SK-N-SH (cell line): ENCODE results near the gene RPP30. TPM values are rescaled to one million over a fixed set of nuclear protein-coding genes. Genes with fewer than 3 reads are reported as not detected.
A peak's percentile ranks its signal among the peaks of the same experiment; 100 is the strongest.

Experiments used
- CTCF ChIA-PET: fragments of 300-600, 350-600 bp; formaldehyde crosslinking; extraction: SDS; loops from one replicate; lab custom pipeline; 2021; lab: Yijun Ruan, JAX
- POLR2A ChIA-PET: fragments of 350-600 bp; sonication (Branson Sonifier 250); formaldehyde crosslinking; extraction: SDS; loops from one replicate; lab custom pipeline; 2020; ENCODE audit warnings: antibody characterized with exemption, inconsistent platforms; lab: Yijun Ruan, JAX
- DNase-seq: peaks from one replicate; pipeline ENCODE4 v3.0.0; 2012
- H2AFZ ChIP-seq: fragments of 200-600 bp; sonication (generic); 2 replicates; pipeline ENCODE4 v1.8.1; 2016; ENCODE audit warnings: antibody characterized with exemption, mild to moderate bottlenecking, low read depth
- H3F3A ChIP-seq: fragments of 200-600 bp; sonication (generic); replicated peaks from 2 replicates; pipeline ENCODE3; 2016; ENCODE audit warnings: antibody characterized with exemption, mild to moderate bottlenecking; ENCODE audit not compliant: insufficient read depth
- H3K27ac ChIP-seq, 2 experiments: fragments of 200-500 bp in 1 of 2; fragments of 200-600 bp in 1 of 2; sonication (Bioruptor generic) in 1 of 2; sonication (generic), shearing (Covaris generic) in 1 of 2; 2 replicates each; pipeline versions ENCODE4 v1.5.1 to v1.6.1; 2014 to 2016; ENCODE audit warnings: low read depth in 2 of 2, inconsistent platforms in 1 of 2, low read length in 1 of 2, mild to moderate bottlenecking in 1 of 2, mixed read lengths in 1 of 2
- H3K27me3 ChIP-seq: fragments of 200-600 bp; sonication (generic), shearing (Covaris generic); 2 replicates; pipeline ENCODE4 v1.6.1; 2016; ENCODE audit warnings: mixed run types; ENCODE audit not compliant: insufficient read depth
- H3K36me3 ChIP-seq, 2 experiments: fragments of 200-500 bp in 1 of 2; fragments of 200-600 bp in 1 of 2; sonication (Bioruptor generic) in 1 of 2; sonication (generic) in 1 of 2; replicated peaks in 1 of 2; 2 replicates each; pipeline versions ENCODE3 to v1.5.1; 2014 to 2016; ENCODE audit warnings: low read length in 1 of 2, mild to moderate bottlenecking in 1 of 2; ENCODE audit not compliant: insufficient read depth in 2 of 2, control insufficient read depth in 1 of 2
- H3K4me1 ChIP-seq, 2 experiments: fragments of 200-500 bp in 1 of 2; fragments of 200-600 bp in 1 of 2; sonication (Bioruptor generic) in 1 of 2; sonication (generic), shearing (Covaris generic) in 1 of 2; 2 replicates each; pipeline versions ENCODE4 v1.5.1 to v1.6.1; 2014 to 2016; ENCODE audit warnings: low read depth in 1 of 2, low read length in 1 of 2, mixed run types in 1 of 2; ENCODE audit not compliant: insufficient read depth in 2 of 2, control insufficient read depth in 1 of 2
- H3K4me2 ChIP-seq: fragments of 200-600 bp; sonication (generic), shearing (Covaris generic); 2 replicates; pipeline ENCODE4 v1.6.1; 2017; ENCODE audit warnings: mixed run types
- H3K4me3 ChIP-seq, 2 experiments: fragments of 200-500 bp in 1 of 2; fragments of 200-600 bp in 1 of 2; sonication (Bioruptor generic) in 1 of 2; sonication (generic), shearing (Covaris generic) in 1 of 2; 2 replicates each; pipeline versions ENCODE4 v1.5.1 to v1.8.1; 2014 to 2016; ENCODE audit warnings: low read depth in 2 of 2, inconsistent platforms in 1 of 2, low read length in 1 of 2, mild to moderate bottlenecking in 1 of 2, mixed read lengths in 1 of 2, moderate library complexity in 1 of 2
- H3K79me2 ChIP-seq: fragments of 200-600 bp; sonication (generic); 2 replicates; pipeline ENCODE4 v1.8.1; 2017; ENCODE audit warnings: mild to moderate bottlenecking; ENCODE audit not compliant: insufficient read depth
- H3K9ac ChIP-seq: fragments of 200-600 bp; sonication (generic); 2 replicates; pipeline ENCODE4 v1.6.1; 2017; ENCODE audit warnings: mixed run types
- H3K9me2 ChIP-seq: fragments of 200-600 bp; sonication (generic); 2 replicates; pipeline ENCODE4 v1.6.1; 2017; ENCODE audit warnings: mixed run types
- H3K9me3 ChIP-seq: fragments of 200-600 bp; sonication (generic); 2 replicates; pipeline ENCODE4 v1.6.1; 2017; ENCODE audit warnings: mixed run types, mild to moderate bottlenecking, moderate library complexity
- H4K20me1 ChIP-seq: fragments of 200-600 bp; sonication (generic); 2 replicates; pipeline ENCODE4 v1.6.1; 2017; ENCODE audit warnings: mild to moderate bottlenecking, mixed run types; ENCODE audit not compliant: insufficient read depth
- CHD2 ChIP-seq: fragments of 150-350 bp; IDR thresholded peaks from 2 replicates; pipeline ENCODE4 v1.6.1; 2018; ENCODE audit warnings: low read length; ENCODE audit not compliant: partially characterized antibody
- ELF1 ChIP-seq: IDR thresholded peaks from 2 replicates; pipeline ENCODE4 v1.4.0; 2012
- EP300 ChIP-seq, 2 experiments: IDR thresholded peaks; 2 replicates each; pipeline versions ENCODE4 v1.4.0 to v1.6.1; 2012; ENCODE audit warnings: borderline replicate concordance in 1 of 2, low read depth in 1 of 2, low read length in 1 of 2
- FOSL2 ChIP-seq: IDR thresholded peaks from 2 replicates; pipeline ENCODE4 v1.4.0; 2012; ENCODE audit warnings: low read depth, mild to moderate bottlenecking, moderate library complexity, borderline replicate concordance
- FOXJ3 ChIP-seq: sonication (generic); formaldehyde crosslinking; IDR thresholded peaks from 2 replicates; pipeline ENCODE4 v1.5.1; 2020; ENCODE audit warnings: mild to moderate bottlenecking, missing genetic modification reagents
- FOXM1 ChIP-seq: IDR thresholded peaks from 2 replicates; pipeline ENCODE4 v1.4.0; 2012; ENCODE audit warnings: low read depth, mild to moderate bottlenecking
- JUND ChIP-seq: IDR thresholded peaks from 2 replicates; pipeline ENCODE4 v1.4.0; 2012
- MEF2A ChIP-seq: IDR thresholded peaks from 2 replicates; pipeline ENCODE4 v1.4.0; 2012; ENCODE audit warnings: low read depth, borderline replicate concordance
- NRF1 ChIP-seq: IDR thresholded peaks from 2 replicates; pipeline ENCODE4 v1.6.1; 2012; ENCODE audit warnings: low read depth, mild to moderate bottlenecking, low read length
- POLR2AphosphoS5 ChIP-seq: IDR thresholded peaks from 2 replicates; pipeline ENCODE4 v1.6.1; 2012; ENCODE audit warnings: low read depth, low read length
- RAD21 ChIP-seq: IDR thresholded peaks from 2 replicates; pipeline ENCODE4 v1.6.1; 2012; ENCODE audit warnings: mild to moderate bottlenecking, low read length
- SIN3A ChIP-seq: IDR thresholded peaks from 2 replicates; pipeline ENCODE4 v1.6.1; 2012; ENCODE audit warnings: low read depth, mild to moderate bottlenecking, low read length, moderate library complexity, borderline replicate concordance
- TAF1 ChIP-seq: IDR thresholded peaks from 2 replicates; pipeline ENCODE4 v1.6.1; 2012; ENCODE audit warnings: low read depth, mild to moderate bottlenecking, low read length, moderate library complexity, borderline replicate concordance
- YY1 ChIP-seq: IDR thresholded peaks from 2 replicates; pipeline ENCODE4 v1.4.0; 2012; ENCODE audit warnings: low read depth, mild to moderate bottlenecking
- WGBS: methylation state at CpG from one replicate; pipeline ENCODE4 v1.1.6; 2017; ENCODE audit warnings: low lambda C conversion rate; 5-methylcytosine and 5-hydroxymethylcytosine counted together
- polyA plus RNA-seq, 3 experiments: library from polyadenylated mRNA; depleted of rRNA; stranded (reverse); fragments of >200 nt; gene quantifications; 2 replicates each; pipeline ENCODE4 v1.2.3, GENCODE V29; 2012
- TF ChIP-seq, protein P1 (sequence below): IDR thresholded peaks from 2 replicates; pipeline ENCODE4 v1.4.0; 2012; ENCODE audit warnings: low read depth, borderline replicate concordance
- TF ChIP-seq, protein P2 (sequence below): fragments of 150-350 bp; IDR thresholded peaks from 2 replicates; pipeline ENCODE4 v1.6.1; 2017; ENCODE audit warnings: antibody characterized with exemption, low read length, low read depth, borderline replicate concordance
- TF ChIP-seq, protein P3 (sequence below): IDR thresholded peaks from 2 replicates; pipeline ENCODE4; 2012

Gene RPP30
- polyA plus RNA-seq, 1 of the 3 experiments (the other 2 are of a cell fraction), result 16.7 TPM

DNA sequence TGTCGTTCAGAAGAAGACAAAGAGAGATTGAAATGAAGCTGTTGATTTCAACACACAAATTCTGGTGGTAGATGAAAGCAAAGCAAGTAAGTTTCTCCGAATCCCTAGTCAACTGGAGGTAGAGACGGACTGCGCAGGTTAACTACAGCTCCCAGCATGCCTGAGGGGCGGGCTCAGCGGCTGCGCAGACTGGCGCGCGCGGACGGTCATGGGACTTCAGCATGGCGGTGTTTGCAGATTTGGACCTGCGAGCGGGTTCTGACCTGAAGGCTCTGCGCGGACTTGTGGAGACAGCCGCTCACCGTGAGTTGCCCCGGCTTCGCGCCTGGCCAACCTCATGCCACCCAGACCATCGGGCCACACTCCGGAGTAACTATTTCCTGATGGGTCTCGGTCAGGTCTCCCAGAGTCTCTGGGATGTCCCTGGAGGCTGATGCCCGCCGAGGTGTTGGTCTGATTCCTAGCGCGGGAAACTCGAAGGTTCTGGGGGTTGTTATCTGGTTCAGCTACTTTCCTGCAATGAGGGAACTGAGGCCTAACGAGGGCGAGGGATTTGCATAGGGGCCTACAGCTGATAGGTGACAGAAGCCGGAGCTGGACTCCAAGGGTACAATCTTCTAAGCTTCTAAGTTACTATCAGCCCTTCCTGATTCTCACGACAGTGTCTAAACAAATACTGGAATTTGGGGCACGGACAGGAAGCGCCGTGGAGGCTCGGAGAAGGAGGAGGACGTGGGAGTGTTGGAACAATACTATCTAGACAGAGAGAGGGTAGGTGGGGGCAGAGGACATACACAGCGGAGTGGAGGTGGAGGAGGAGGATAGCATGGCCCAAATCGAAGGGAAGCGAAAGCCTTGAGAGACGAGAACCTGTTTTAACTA is at the start of gene RPP30 (continued):
- TF ChIP-seq, protein P1, sequence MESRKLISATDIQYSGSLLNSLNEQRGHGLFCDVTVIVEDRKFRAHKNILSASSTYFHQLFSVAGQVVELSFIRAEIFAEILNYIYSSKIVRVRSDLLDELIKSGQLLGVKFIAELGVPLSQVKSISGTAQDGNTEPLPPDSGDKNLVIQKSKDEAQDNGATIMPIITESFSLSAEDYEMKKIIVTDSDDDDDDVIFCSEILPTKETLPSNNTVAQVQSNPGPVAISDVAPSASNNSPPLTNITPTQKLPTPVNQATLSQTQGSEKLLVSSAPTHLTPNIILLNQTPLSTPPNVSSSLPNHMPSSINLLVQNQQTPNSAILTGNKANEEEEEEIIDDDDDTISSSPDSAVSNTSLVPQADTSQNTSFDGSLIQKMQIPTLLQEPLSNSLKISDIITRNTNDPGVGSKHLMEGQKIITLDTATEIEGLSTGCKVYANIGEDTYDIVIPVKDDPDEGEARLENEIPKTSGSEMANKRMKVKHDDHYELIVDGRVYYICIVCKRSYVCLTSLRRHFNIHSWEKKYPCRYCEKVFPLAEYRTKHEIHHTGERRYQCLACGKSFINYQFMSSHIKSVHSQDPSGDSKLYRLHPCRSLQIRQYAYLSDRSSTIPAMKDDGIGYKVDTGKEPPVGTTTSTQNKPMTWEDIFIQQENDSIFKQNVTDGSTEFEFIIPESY, result no peak
- TF ChIP-seq ELF1 (no peak), CHD2 (peak; percentile 75), JUND (no peak), SIN3A (no peak), POLR2AphosphoS5 (peak; percentile 67), EP300 (IDR thresholded peaks at IDR 0.05; ENCODE audit: borderline replicate concordance in 1 of 2, low read depth in 1 of 2, low read length in 1 of 2) (no peak), FOXM1 (no peak), FOSL2 (no peak), NRF1 (peak; percentile 89), YY1 (peak; percentile 94), FOXJ3 (CRISPR knock-in tag) (no peak)
- TF ChIP-seq, protein P2, sequence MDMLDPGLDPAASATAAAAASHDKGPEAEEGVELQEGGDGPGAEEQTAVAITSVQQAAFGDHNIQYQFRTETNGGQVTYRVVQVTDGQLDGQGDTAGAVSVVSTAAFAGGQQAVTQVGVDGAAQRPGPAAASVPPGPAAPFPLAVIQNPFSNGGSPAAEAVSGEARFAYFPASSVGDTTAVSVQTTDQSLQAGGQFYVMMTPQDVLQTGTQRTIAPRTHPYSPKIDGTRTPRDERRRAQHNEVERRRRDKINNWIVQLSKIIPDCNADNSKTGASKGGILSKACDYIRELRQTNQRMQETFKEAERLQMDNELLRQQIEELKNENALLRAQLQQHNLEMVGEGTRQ, result no peak

DNA sequence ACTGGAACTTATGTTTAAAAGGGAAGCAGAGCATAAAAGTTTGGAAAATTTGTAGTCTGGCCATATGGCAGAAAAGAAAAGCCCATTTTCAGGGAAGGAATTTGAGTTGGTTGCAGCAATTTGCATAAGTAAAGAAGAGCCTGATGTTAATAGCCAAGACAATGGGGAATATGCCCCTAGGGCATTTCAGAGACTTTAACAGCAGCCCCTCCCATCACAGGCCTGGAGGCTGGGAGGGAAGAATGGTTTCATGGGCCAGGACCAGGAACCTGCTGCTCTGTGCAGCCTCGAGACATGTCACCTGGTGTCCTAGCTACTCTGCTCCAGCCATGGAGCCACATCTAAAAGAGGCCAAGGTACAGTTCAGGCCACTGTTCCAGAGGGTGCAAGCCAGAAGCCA is 49.3 kb upstream of the RPP30 start:
- H3K9ac ChIP-seq, result no peak overlapping the region
- no peaks in the 10 kb centered on the region for H3K79me2 ChIP-seq

More for the DNA sequence above, 49.3 kb upstream of the RPP30 start:
- Histone ChIP-seq H2AFZ (no peak overlapping the region), H3F3A (no peaks in the 10 kb centered on the region), H3K4me3 (no peak overlapping the region), H3K9me3 (no peaks in the 10 kb centered on the region), H3K4me2 (no peak overlapping the region), H4K20me1 (no peaks in the 10 kb centered on the region), H3K36me3 (no peaks in the 10 kb centered on the region), H3K27ac (no peak overlapping the region), H3K27me3 (no peaks in the 10 kb centered on the region), H3K9me2 (no peaks in the 10 kb centered on the region), H3K4me1 (no peaks in the 10 kb centered on the region)
- no CpG with 5 or more reads among the region's 1 CpG for WGBS
- CTCF ChIA-PET, result no interaction called here
- POLR2A ChIA-PET, result no interaction called here
- TF ChIP-seq, protein P3, sequence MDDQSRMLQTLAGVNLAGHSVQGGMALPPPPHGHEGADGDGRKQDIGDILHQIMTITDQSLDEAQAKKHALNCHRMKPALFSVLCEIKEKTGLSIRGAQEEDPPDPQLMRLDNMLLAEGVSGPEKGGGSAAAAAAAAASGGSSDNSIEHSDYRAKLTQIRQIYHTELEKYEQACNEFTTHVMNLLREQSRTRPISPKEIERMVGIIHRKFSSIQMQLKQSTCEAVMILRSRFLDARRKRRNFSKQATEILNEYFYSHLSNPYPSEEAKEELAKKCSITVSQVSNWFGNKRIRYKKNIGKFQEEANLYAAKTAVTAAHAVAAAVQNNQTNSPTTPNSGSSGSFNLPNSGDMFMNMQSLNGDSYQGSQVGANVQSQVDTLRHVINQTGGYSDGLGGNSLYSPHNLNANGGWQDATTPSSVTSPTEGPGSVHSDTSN, result no peak
- TF ChIP-seq TAF1, result no peak
- TF ChIP-seq RAD21, result no peak
- TF ChIP-seq MEF2A, result no peak
- no peak for TF ChIP-seq YY1
- no peak for DNase-seq
